GM18498 (cell line): Measurements from ENCODE around the gene RELN.
"Not testable (repeated sequence)": the region's sequence is repeated elsewhere in the genome, so short reads cannot be mapped to it uniquely, and the experiment has no call there.

Experiments
- ATAC-seq: cut with Tn5 transposase; IDR thresholded peaks from one replicate; pipeline ENCODE4 v1.9.1; 2021; ENCODE audit warnings: mild to moderate bottlenecking, moderate library complexity; ENCODE audit not compliant: unreplicated experiment

The RELN gene

DNA sequence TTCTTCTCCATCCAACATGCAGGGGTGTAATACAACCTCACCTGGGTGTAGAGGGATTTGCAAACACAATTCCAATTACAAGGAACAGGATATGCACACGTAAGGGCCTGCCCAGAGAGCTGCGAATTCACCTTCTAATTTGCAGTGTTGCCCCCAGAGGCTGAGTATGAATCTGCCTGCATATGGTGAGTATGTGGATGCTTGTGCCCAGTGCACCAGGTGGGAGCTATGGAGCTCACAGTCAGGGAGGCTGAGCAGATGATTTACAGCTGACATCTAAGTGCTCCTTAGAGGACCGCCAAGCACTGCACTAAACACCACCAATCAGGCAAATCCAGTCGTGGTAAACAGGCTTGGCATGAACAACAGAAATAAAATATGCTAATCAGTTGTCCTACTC, 132.0 kb downstream of the RELN start:
- no peak for ATAC-seq

DNA sequence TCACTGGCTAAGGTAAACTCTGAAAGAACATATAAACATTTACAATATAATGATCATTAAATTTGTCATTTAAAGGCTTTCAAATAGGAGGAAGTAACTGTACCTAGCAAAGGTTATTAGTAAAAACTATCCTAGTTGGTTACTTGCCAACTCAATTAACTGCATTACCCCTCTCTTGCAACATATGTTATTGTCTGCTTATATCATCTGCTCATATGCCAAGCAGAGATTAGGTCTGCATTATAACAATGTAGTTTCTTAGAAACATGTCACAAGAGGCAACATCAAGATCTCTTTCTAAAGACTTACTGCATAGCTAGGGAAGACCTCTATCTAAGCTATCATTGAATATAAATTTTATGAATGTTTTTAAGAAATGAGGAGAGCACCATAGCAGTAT, 132.5 kb downstream of the RELN start:
- no peak for ATAC-seq

DNA sequence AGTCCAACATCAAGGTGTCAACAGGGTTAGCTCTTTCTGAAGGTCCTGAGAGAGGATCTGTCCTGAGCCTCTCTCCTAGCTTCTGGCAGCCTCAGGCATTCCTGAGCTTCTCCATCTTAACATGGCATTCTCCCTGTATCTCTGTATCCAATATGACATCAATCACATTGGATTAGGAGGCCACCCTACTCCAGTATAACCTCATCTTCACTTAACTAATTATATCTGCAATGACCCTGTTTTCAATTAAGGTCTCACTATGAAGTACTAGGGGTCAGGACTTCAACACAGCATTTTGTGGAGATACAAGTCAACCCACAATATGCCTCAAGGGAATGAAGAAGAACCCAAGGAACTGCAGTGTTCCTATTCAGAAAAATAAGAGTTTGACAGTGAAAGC, 133.8 kb downstream of the RELN start:
- no peak for ATAC-seq

DNA sequence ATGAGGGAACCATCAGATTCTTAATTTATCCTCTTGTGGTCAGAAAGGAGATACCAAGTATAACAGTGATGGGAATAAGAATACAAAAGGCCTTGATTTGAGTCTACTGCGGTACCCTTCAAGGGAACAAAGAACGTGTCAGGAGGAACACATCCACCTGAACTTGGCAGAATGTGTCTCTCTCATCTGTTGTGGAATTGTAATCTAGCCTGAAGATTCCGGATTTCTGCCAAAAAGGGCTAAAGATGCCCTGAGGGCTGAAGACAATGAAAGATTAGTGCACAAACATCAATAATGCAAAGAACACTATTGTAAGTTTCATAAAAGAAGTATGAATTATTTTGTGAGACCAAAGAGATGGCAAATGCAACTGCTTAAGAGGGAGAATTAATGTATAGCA, 134.8 kb downstream of the RELN start:
- ATAC-seq: no peak

DNA sequence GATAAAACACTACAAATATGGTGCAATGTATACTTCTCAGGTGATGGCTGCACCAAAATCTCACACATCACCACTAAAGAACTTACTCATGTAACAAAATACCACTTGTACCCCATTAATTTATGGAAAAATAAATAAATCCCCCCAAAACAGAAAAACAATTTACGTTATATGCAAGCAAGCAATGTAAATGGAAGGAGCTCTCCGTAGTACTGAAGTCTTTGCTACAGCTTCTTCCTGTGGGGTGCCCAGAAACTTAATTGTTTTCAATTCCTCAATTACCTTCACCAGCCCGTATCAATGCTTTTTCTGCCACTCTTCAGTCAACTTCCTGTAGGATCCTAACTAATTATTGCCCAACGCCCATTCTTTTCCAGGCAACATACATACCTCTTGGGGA, 138.1 kb downstream of the RELN start:
- ATAC-seq: no peak

DNA sequence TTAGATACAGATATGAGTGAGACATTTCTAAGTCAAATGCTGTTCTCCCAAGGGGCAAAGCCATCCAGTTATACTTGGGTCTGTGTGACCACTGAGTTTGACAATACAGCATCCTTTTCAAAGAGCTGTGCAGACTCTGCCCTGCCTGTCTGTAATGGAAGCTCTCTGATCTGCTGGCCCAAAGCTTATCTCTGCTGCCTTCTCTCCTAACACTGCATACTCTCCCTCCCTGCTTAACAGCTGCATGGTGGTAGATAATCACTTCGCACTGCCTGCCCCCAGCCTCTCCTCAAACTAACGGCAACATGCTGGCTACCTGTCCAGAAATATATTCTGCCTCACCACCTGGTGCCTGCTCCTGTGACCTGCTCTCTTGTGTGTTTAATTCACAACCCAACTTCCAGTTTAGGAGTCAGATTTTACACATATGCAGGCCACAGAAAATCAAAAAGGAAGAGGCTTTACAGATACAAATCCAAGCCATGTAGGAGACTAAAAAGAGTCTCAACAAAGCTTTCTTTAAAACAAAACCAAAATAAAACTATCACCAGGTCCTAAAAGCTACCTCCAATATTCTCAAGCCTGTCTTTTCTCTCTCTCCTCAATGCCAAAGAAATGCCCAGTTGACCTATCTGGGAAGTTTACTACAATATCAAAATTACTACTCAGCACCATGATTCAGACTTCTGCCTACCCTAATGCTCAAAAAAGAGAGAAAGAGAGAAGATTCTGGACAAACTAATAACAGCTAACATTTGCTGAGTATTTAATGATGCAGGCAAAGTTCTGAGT, 145.6 kb downstream of the RELN start:
- no peak for ATAC-seq

DNA sequence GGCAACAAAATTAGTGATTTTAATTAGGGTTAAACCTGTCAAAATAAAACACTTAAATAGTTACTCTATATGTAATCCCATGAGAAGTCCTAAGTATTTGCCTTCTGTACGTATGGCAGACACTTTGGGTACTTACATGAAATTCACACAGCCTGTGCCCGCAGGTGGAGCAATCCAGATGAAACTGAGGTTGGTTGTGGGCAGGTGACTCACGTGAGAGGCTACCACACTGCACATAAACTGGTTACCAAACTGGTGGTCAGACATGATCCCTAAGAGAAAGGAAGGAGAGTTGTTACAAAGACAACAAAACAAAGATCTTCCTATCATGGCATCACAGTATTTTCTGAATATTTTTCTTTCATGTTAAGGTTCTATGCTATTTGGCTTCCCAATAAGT, 156.1 kb downstream of the RELN start:
- no peak for ATAC-seq

DNA sequence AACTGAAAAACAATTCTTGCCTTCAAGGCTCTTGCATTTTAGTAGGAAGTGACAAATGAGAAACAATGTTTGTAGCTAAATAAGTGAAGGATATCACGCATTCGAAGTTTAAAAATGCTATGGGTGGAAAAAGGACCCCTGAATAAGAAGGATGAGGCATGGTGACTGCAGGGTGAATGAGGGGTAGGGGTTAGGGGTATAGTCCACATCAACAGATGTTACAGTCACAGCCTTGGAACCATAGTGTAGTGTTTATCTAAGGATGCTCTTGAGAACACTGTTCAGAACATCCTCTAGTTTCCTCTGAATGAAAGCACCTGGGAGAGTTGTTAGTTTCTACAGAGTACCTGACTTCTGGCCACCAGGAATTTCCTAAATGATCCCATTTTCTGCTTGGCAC, 157.0 kb downstream of the RELN start:
- no peak for ATAC-seq

DNA sequence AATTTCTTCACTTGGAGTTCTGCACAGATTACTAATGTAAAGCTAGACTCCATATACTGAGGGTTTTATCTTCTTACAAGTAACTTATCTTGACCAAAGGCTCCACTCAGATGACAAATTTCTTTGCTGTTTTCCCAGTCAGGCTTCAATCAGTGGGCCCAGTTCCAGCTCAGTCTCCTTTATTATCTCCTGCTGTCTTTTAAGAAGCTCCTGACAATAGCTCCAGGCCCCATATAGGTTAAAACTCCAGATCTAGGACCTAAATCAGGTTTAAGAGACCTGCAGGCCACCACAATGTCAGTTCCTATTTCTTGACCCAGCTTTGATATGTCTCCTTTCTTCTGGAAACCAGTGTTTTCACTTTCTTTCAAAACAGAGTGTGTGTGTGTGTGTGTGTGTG, 165.2 kb downstream of the RELN start:
- ATAC-seq: no peak

DNA sequence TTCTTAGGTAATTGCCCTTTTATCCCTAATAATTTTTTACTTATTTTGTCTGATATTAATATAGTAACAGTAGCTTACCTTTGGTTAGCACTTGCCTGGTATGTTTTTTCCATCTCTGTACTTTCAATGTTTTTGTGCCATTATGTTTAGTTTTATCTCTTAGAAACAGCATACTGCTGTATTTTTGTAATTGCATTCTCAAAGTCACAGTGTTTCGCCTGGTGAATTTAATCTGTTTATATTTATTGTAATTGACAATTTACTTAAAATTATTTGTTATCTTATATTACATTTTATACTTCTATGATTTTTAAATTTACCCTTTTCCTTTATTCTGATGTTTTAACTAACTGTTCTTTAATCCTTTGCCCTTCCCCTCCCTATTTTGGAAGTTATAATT, 166.4 kb downstream of the RELN start:
- no peak for ATAC-seq

DNA sequence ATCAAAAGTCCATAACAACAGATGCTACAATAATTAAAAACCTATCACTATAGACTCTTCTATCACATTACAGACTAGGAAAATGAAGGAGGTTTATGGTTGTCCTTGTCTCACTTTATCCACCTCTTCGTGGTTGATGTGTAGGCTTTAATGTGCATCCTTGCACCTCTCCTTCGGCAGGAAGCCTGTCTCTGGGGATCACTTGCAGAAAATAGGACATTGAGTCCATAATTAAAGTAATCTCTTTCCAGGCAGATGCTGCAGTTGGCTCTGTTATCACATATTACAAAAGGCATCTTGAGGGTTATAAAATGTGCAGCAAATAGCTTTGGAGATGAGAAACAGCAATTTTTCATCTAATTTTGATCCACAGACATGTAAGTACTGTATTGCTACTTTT, 168.4 kb downstream of the RELN start:
- no peak for ATAC-seq

DNA sequence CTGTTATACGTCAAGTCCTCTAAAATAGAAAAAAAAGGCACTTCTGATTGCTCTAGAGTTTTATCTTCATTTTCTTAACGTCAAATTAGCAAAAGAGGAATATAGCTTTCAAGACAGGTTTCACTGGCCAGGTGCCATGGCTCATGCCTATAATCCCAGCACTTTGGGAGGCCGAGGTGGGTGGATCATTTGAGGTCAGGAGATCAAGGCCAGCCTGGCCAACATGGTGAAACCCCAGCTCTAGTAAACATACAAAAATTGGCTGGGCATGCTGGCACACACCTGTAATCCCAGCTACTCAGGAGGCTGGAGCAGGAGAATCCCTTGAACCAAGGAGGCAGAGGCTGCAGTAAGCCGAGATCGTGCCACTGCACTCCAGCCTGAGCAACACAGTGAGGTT, 173.5 kb downstream of the RELN start:
- not testable (repeated sequence) for ATAC-seq

DNA sequence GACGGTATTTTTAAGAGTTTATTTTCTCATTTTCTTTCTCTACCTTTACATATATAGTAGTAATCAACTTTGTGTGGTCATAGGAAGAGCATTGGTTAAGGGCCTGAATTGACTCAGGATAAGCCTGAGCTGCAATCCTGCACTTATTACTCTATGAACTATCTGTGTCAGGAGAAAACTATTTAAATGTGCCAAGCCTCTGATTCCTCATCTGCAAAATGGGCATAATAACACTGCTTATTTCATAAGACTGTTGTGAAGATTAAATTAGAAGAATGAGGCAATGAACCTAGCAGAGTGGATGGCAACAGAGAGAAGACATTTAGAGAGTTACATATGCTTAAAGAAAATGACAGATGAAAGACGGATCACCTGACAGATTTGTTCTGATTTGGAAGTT, 175.5 kb downstream of the RELN start:
- ATAC-seq: no peak

DNA sequence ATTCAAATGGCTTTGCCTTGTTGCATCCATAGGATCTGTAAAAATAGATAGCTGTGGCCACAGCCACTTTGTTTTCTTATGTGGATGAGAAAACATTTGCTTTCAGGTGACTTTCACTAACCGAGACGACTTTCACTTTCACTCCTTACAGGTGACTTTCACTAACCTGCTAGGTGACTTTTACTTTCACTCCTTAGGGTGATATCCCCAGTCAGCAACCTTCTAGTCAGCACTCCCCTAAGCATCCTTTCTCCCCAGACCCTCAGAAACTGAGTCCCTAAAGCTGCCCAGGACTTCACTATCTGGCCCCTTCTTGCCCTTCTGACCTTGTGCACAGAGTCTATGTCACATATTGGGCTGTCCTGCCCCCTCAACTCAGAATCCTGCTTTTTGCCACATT, 177.5 kb downstream of the RELN start:
- peak; percentile 59 for ATAC-seq

DNA sequence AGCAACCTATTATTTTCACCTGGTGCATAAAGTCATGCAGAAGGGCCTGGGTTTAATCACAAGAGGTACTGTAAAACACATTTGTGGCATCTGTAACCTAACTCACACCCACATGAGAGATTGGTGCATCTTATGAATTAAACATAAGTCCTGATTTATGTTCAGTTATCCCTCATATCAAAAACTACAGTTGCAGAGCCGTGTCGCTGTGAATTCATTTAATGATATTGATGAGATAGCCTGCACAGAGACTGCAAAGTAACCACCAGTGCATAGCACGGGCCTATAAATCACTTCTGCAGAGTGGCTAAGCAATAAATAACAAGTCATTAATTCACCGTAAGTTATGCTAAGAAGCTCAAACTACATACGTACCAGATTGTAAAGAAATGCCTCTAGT, 178.2 kb downstream of the RELN start:
- no peak for ATAC-seq

DNA sequence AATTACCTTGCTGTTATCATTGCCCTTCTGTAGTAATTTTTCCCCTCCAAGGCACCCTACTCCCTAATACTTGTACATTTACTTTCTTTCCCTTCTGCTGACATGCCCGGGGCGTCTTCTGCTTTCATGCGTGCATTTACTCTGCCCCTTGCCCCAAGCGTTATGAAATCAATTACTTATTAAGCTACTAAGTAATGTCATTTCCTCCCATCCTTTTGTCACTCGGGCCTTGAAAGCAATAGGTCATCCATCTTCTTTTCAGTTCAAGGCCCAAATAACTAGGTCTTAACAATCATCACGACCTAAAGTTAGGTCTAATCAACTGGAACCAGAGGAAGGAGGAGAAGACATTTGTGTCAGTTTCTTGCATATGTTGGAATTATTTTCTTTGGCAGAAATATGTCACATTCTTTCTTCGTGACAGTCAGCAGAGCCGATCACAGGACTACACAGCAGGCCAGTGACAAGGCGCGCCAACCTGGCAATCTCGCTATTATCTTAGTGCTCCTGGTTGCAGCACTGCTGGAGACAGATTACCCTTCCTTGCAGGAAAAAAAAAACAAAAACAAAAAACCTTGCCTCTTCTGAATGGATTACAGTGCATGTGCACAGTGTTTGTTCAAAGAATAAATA, 179.2 kb downstream of the RELN start:
- ATAC-seq: no peak

DNA sequence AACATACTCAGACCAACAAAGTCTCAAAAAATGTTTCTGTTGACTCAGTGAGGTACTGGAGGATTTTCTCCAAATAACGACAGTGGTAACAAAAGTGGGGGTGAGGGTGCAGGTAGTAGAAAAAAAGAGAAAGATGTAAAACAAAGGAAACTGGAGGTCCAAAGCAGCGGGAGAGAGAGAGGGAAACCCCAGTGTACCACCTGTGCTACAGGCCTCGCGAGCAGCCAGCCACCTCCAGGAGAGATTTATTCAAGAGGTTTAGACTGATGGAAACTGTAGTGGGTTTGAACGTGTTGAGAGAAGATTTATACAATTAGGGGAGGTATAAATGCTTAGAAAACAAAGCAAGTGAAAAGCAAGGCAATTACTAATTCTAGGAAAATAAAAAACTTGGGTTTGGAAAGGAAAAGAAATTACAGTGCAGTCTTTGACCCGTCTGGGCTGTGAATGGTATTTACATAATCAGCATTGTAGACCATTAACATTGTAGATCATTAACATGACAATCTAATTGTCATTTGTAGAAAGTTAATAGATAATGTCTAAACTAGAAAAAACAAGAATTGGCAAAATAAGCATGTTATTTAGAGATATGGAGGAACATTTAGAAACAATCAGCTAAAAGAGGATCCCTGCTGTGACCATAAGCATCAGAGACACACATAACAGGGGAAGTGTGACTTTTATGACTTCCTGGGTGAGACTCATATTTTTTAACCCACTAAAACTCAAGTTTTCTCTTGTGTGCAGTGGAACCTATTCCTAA, 180.0 kb downstream of the RELN start:
- ATAC-seq: no peak

DNA sequence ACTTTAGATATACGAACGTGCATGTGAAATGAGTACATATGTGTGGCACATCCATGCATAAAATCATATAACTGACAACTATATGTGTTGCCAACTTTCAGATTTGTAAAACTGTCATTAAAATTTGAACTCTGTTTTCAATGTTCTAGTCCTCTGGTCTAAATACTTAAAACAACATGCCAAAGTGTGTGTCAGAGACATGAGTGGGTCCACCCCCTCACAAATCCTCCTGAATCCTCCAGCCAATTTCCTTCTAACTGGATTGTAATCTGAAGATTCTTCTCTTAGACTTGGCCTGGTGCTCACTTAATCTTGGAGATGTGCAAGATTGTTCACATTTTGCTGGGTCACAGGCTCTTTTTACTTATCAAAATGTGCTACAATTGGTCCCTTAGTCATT, 184.1 kb downstream of the RELN start:
- no peak for ATAC-seq

DNA sequence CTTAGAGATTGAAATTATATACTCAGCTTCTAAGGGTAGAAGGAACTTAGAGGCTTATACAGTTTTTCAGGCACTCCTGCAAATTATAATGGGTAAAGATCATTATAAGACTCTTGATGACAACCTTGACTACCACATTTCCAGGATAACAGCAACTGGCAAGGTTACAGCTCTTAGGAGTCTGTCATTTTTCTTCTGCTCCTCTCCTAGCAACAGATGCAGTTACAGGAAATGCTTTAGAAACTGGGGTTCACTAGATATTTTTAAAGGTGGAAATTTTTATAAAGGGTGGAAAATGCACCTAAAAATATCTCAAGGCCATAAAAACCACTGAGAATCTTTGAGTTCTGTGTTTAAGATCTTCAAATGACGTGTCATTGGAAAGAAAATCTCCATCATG, 185.8 kb downstream of the RELN start:
- no peak for ATAC-seq

DNA sequence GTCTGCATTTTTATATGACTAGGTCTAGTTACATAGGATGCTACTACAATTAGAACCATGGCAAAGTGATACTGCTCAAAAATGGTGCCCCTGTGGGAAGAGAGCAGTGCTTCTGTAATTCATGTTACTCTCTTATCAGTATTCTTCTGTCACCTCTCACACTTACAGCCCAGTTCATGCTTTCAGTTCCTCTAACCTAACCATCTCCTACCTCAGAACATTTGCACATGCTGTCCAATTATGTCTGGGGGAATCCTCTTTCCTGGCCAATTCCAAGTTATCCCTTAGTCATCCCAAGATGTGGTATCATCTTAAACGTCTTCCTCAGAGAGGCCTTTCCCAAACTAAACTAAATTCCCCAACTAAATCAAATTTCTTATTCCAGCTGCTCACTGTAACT, 190.2 kb downstream of the RELN start:
- no peak for ATAC-seq

DNA sequence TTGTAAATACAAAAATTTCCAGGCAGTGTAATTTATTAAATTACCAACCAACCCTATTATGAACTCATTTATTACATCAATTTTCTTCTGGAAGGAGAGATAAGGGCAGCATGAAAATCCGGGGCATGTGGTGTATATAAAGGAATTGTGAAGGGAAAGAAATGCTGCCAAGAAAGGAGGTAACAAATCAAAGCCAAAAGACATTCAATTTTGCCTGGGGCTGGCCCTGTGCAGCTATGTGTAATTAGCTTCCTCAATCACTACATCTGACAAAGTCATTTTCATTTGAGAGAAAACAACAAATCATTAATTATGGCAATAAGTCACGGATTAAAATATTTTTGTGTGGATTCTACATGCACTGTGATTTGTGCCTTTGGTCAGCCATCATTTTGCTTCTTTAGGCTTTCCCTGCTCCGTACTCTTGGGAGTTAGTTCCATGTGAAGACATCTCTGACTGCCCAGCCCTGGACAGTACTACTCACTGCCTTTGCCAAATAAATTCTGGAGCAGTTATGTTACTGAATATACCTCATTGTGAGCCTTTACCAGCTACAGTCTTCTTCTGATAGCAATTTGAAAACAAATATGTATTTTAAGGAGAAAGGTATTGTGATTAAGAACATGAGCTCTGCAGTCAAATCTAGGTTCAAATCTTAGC, 191.7 kb downstream of the RELN start:
- ATAC-seq: no peak
